KMS-11 (cell line): ENCODE results near the gene ANO9.
"Not testable (repeated sequence)": the region's sequence is repeated elsewhere in the genome, so short reads cannot be mapped to it uniquely, and the experiment has no call there.

Experiments
- H2AFZ ChIP-seq: fragments of 200-600 bp; sonication (generic); 2 replicates; pipeline ENCODE4 v1.6.1; 2016; ENCODE audit warnings: antibody characterized with exemption, mixed run types, low read depth
- H3K27ac ChIP-seq: fragments of 200-600 bp; sonication (generic); 2 replicates; pipeline ENCODE4 v1.6.1; 2016; ENCODE audit warnings: mild to moderate bottlenecking, mixed run types
- H3K27me3 ChIP-seq: fragments of 200-600 bp; sonication (generic); 2 replicates; pipeline ENCODE4 v1.6.1; 2017; ENCODE audit warnings: mild to moderate bottlenecking, low read depth, mixed run types, moderate library complexity; ENCODE audit not compliant: insufficient read depth
- H3K36me3 ChIP-seq: fragments of 200-600 bp; sonication (generic); 2 replicates; pipeline ENCODE4 v1.6.1; 2017; ENCODE audit warnings: mild to moderate bottlenecking, mixed run types; ENCODE audit not compliant: insufficient read depth
- H3K4me1 ChIP-seq: fragments of 200-600 bp; sonication (generic); 2 replicates; pipeline ENCODE4 v1.6.1; 2016; ENCODE audit warnings: mild to moderate bottlenecking, low read depth, mixed run types; ENCODE audit not compliant: poor library complexity, severe bottlenecking
- H3K4me2 ChIP-seq: fragments of 200-600 bp; sonication (generic); 2 replicates; pipeline ENCODE4 v1.7.0; 2016; ENCODE audit warnings: mild to moderate bottlenecking, mixed run types
- H3K4me3 ChIP-seq: fragments of 200-600 bp; sonication (generic); IDR thresholded peaks from 2 replicates; pipeline ENCODE4 v1.6.1; 2017; ENCODE audit warnings: low read depth, low read length, mixed read lengths; ENCODE audit not compliant: insufficient read depth
- H3K79me2 ChIP-seq: fragments of 200-600 bp; sonication (generic); 2 replicates; pipeline ENCODE4 v1.6.1; 2016; ENCODE audit warnings: low read depth, mixed run types; ENCODE audit not compliant: insufficient read depth
- H3K9ac ChIP-seq: fragments of 200-600 bp; sonication (generic); 2 replicates; pipeline ENCODE4 v1.6.1; 2016; ENCODE audit warnings: mild to moderate bottlenecking, mixed run types
- H4K20me1 ChIP-seq: fragments of 200-600 bp; sonication (generic); 2 replicates; pipeline ENCODE4 v1.6.1; 2016; ENCODE audit warnings: mild to moderate bottlenecking, mixed run types; ENCODE audit not compliant: insufficient read depth
- CTCF ChIP-seq: fragments of 200-600 bp; sonication (generic); conservative IDR thresholded peaks from 2 replicates; pipeline ENCODE4 v1.6.1; 2017; ENCODE audit warnings: low read depth, mild to moderate bottlenecking, antibody characterized with exemption, low read length, moderate library complexity, mixed read lengths

Gene ANO9

GRCh38 chr11:403761-404431 lies 37.9 kb downstream of the ANO9 start:
- Histone ChIP-seq H3K79me2 (no peaks in the 10 kb centered on the region), H4K20me1 (no peaks in the 10 kb centered on the region), H3K4me2 (no peak overlapping the region), H2AFZ (no peak overlapping the region), H3K36me3 (no peaks in the 10 kb centered on the region), H3K9ac (no peak overlapping the region), H3K4me1 (peaks cover 4% of the 10 kb centered on the region), H3K27ac (no peak overlapping the region), H3K27me3 (no peaks in the 10 kb centered on the region; the same call in 1 of the 2 replicates), H3K4me3 (no peak overlapping the region)
- TF ChIP-seq CTCF, result no peak

- no peak overlapping the region for H2AFZ ChIP-seq
- no peak overlapping the region for H3K27ac ChIP-seq
- H3K79me2 ChIP-seq, result no peaks in the 10 kb centered on the region
- H3K4me3 ChIP-seq, result no peak overlapping the region
- H3K4me1 ChIP-seq, result peaks cover 4% of the 10 kb centered on the region
- H3K36me3 ChIP-seq, result no peaks in the 10 kb centered on the region
- no peaks in the 10 kb centered on the region for H4K20me1 ChIP-seq
- H3K4me2 ChIP-seq, result no peak overlapping the region
- H3K27me3 ChIP-seq, result no peaks in the 10 kb centered on the region; the same call in 1 of the 2 replicates
- H3K9ac ChIP-seq, result no peak overlapping the region
- TF ChIP-seq CTCF, result no peak
These were observed 38.6 kb downstream of the ANO9 start for GRCh38 chr11:403021-403760.

GRCh38 chr11:401196-401595 lies 40.6 kb downstream of the ANO9 start:
- not testable (repeated sequence) for H3K4me2 ChIP-seq, H3K4me3 ChIP-seq, H3K79me2 ChIP-seq, H3K9ac ChIP-seq, H3K36me3 ChIP-seq, H2AFZ ChIP-seq, H3K4me1 ChIP-seq, H3K27ac ChIP-seq, H3K27me3 ChIP-seq, H4K20me1 ChIP-seq

- no peaks in the 10 kb centered on the region for H3K79me2 ChIP-seq
- H3K36me3 ChIP-seq, result no peaks in the 10 kb centered on the region
- no peak overlapping the region for H3K4me2 ChIP-seq
These were observed 41.5 kb downstream of the ANO9 start for GRCh38 chr11:400241-400689.

More at GRCh38 chr11:400241-400689, 41.5 kb downstream of the ANO9 start:
- Histone ChIP-seq H3K27me3 (peaks cover 5% of the 10 kb centered on the region), H4K20me1 (no peaks in the 10 kb centered on the region), H3K4me3 (no peak overlapping the region), H3K9ac (no peak overlapping the region), H2AFZ (no peak overlapping the region), H3K4me1 (no peaks in the 10 kb centered on the region), H3K27ac (no peak overlapping the region)
- TF ChIP-seq CTCF, result no peak
